GM12873 (cell line): ENCODE data around the gene NBPF3.

ENCODE experiments used
- CTCF ChIP-seq: IDR thresholded peaks from 2 replicates; pipeline ENCODE4 v1.5.1; 2012; ENCODE audit warnings: low read depth, mild to moderate bottlenecking, moderate library complexity, low read length, control low read depth; ENCODE audit not compliant: insufficient read depth; ENCODE audit errors: missing control alignments

The NBPF3 gene

GRCh38 chr1:21509351-21510112 is 69.6 kb downstream of the NBPF3 start, which contains the start of gene ALPL:
TSS of gene ALPL (plus strand) at chr1:21509423. CDS start at chr1:21554082, 44,659 bp downstream.
- no peak for TF ChIP-seq CTCF

- TF ChIP-seq CTCF, result no peak
These were observed 70.2 kb downstream of the NBPF3 start for GRCh38 chr1:21510113-21510493.

GRCh38 chr1:21510885-21511578 is 71.1 kb downstream of the NBPF3 start:
- TF ChIP-seq CTCF, result no peak

- no peak for TF ChIP-seq CTCF
These were observed 71.9 kb downstream of the NBPF3 start for GRCh38 chr1:21511579-21512522.

GRCh38 chr1:21514245-21514644 is 74.3 kb downstream of the NBPF3 start:
- TF ChIP-seq CTCF, result no peak

GRCh38 chr1:21517161-21517589 is 77.2 kb downstream of the NBPF3 start:
- TF ChIP-seq CTCF, result no peak
